Endometrium (tissue), 2 donors: ENCODE results near the gene C6orf118.

ENCODE experiments used
- FAIRE-seq: peaks from 2 replicates; lab custom pipeline; 2012; peaks lifted over from hg19 to GRCh38; lab: Jason Lieb, UNC
- donor health status: control.
- donor health status: control.

C6orf118 gene

DNA sequence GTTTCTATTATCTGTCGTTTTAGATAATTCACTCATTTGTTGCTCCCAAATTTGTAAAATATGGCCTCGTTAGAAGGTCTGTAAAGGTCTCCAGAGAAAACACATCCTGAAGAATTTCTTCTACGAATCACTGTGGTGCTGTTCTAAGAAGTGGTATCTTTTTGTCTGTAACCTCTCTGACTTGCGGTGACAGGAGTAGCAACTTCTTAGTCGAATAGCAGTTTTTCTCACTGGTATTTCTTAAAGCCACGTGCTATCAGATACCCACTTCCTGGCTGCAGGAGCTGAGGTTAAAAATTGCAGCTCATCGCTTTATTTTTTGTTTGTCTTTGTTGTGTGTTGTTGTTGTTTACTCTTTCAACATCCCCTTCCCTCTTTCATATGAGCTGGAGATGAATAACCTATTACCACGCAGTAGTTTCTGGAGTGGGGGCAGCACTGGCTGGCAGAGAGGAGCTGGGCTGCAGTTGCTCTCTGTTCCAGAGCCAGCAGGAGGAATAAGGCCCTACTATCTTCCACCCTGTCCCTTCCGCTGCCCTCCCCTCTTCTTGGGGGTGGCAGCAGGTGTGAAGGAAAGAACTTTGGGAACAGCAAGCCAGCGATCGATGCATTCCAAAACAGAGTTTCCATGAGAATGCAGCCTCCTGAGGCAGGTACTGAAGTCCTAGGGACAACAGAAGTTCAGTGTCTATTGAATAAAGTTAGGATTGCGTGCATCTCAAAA is 64.7 kb downstream of the C6orf118 start:
- no peak for FAIRE-seq

GRCh38 chr6:165243801-165244200 is 65.6 kb downstream of the C6orf118 start:
- FAIRE-seq = no peak

DNA sequence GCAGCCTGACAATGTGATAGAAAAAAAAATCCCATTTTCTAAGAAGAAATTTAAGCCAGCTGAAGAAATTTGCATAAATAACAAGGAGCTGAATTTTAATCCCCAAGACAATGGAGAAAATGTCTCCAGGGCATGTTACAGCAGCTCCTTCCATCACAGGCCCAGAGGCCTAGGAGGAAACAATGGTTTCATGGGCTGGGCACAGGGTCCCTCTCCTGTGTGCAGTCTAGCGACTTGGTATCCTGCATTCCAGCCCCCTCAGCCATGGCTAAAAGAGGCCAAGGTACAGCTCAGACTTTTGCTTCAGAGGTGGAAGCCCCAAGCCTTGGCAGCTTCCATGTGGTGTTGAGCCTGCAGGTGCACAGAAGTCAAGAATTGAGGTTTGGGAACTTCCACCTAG is 73.1 kb downstream of the C6orf118 start:
- FAIRE-seq = no peak

DNA sequence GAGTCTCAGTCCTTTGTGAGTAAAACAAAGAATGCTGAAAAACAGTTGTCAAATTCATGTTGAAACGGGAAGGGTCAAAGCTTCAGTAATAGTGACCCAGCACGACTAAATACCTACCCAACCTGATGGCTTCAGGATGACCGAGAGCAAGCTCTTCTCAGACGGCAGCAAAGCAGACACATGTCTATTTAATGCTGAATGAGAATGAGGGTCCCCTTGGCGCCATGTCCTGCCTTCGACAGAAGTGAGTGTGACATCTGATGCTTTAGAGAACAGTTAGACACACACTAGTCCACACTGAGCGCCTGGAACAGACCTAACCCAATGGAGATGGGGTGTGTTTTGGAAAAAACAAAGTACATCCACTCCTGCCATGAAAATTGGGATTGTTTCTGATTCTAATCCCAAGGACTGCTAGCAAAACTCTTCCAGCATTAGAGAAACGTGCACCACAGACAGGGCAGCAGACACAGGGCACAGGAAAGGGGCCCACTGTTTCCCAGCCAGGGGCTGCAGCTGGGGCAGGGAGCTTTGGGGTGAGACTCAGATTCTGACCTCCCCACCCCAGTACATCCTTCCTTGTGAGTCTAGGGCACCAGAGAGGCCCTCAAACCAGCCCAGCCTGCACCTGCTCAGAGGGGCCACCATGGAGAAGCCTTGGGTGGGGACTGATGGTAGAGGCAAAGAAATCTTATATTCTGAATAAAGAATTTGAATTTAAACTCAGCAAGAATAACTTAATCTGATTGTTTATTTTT is 76.5 kb downstream of the C6orf118 start:
- no peak for FAIRE-seq

DNA sequence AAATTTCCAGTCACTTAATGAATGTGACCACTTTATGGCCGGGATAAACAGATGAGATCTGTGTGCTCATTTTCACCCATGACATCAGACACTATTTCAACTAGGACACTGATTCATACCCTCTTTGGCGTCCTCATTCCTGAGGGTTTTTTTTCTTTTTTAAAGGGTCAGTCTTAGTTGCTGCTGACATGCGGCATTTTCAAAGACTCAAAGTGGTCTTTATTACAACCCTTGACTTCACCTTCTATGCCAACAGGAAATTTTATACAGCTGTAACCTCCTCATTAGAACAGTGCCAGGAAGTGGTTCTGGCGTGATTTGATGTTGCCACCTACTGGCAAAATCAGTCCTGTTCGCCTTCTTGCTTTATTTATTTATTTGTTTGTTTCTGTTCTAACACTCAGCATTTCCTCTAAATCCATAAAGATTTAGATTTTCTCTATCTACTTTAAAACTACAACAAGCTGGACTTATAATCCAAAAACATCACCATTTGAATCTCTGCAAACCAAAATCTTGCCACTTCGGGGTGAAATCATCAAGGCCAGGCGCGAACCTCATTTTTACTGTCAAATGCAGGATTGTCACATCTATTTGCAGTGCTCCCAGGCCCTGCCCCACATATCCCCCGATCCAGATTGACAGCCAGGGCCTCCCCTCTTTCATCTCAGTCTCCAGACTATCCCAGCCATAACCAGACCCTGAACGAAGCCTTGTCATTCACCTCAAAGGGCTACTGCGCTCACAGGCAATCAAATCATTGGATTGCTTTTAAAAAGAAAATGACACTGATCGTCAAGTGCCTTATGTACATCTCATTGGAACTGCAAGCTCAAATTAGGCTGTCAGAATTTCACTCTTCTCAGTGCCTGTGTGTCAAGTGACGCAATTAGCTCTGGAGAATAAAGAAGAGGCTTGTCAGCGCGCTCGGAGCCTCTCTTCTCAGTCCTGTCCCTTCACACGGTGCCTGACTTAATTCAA is 77.5 kb downstream of the C6orf118 start:
- peak; percentile 88 for FAIRE-seq

- FAIRE-seq = no peak
Measured at GRCh38 chr6:165231177-165231576, 78.2 kb downstream of the C6orf118 start.
